ENCODE results near the gene TMEM273.

The TMEM273 gene

DNA sequence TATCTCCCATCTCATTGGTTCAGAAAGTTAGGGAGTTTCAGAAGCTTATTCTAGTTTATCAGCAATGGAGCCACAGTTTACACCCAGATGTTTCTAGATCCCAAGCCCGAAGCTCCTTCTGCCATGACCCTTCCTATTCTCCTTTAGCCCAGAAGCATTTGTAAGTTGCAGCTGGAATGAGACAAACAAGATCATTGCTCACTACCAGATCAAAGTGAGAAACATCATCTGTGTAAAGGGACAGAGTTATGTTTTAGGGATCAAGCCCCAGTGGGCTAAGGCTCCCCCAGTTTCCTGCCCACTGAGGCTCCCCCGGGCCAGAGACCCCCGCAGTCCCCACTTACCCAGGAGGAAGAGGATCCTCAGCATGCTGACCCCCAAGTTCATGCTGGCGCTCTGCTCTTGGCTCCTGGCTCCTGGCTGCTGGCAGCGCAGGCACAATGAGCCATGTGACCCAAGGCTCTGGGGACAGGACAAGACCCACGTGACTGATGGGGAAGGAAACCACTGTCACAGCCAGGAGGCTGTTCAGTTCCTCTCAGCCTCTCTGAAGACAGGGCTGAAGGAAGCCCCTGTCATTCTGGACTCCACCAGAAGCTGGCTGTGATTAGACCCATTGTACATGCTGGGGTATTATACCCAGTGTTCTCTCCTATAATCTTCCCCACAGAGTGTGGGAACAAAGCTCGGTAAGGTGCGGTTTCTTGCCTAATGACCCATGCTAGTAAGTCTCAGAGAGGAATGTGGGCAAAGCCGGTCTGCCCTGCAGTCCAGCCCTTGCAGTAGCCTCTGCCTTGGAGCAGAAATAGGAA is at the start of gene TMEM273:
TMEM273 (minus strand) TSS at position 442 of the 812 bp plus-strand sequence; CDS start at position 387, 55 bp downstream.
- TF ChIP-seq, protein P1, sequence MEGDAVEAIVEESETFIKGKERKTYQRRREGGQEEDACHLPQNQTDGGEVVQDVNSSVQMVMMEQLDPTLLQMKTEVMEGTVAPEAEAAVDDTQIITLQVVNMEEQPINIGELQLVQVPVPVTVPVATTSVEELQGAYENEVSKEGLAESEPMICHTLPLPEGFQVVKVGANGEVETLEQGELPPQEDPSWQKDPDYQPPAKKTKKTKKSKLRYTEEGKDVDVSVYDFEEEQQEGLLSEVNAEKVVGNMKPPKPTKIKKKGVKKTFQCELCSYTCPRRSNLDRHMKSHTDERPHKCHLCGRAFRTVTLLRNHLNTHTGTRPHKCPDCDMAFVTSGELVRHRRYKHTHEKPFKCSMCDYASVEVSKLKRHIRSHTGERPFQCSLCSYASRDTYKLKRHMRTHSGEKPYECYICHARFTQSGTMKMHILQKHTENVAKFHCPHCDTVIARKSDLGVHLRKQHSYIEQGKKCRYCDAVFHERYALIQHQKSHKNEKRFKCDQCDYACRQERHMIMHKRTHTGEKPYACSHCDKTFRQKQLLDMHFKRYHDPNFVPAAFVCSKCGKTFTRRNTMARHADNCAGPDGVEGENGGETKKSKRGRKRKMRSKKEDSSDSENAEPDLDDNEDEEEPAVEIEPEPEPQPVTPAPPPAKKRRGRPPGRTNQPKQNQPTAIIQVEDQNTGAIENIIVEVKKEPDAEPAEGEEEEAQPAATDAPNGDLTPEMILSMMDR (IDR thresholded peaks at IDR 0.05; ENCODE audit: low read length) = no peak
- no peak for TF ChIP-seq EZH2 (IDR thresholded peaks at IDR 0.05; ENCODE audit: borderline replicate concordance, low read length)
- no peak within 1 kb of the TSS for H3K4me3 ChIP-seq (ENCODE audit: low read depth, low read length, poor library complexity, severe bottlenecking)

DNA sequence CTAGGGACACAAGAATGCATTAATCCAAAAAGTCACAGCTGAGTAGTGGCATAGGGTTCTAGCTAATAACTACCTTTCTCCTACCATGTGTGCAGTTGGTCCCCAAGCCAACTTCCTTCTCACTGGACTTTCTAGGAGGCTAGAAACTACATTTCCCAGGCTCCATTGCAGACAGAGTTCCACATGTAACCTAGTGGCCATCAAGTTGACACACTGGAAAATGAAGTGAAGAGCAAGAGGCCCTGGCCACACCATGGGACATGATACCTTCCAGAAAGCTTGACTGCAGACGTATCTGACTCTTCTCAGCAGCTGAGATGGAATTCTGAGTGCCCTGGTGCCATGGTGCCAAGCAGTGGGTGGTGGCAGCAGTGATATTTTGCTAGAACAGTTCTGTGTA is 49.8 kb upstream of the TMEM273 start:
- Histone ChIP-seq H3K4me1 (ENCODE audit: insufficient read depth, low read length, severe bottlenecking) (no peaks in the 10 kb centered on the region), H3F3A (ENCODE audit: insufficient read depth, low read length) (no peaks in the 10 kb centered on the region), H3K9me3 (ENCODE audit: low read length) (no peaks in the 10 kb centered on the region), H3K27ac (ENCODE audit: low read depth, low read length, poor library complexity, severe bottlenecking) (no peak overlapping the region), H2AFZ (ENCODE audit: low read length) (no peak overlapping the region), H3K4me2 (ENCODE audit: low read length) (no peak overlapping the region), H3K79me2 (ENCODE audit: insufficient read depth, low read length) (no peaks in the 10 kb centered on the region), H3K9ac (ENCODE audit: low read length) (no peak overlapping the region), H3K9me2 (ENCODE audit: low read depth, low read length) (no peaks in the 10 kb centered on the region), H3K36me3 (ENCODE audit: insufficient read depth, low read length) (no peaks in the 10 kb centered on the region), H4K20me1 (ENCODE audit: insufficient read depth, low read length) (no peaks in the 10 kb centered on the region), H3K4me3 (ENCODE audit: low read depth, low read length, poor library complexity, severe bottlenecking) (no peak overlapping the region), H3K27me3 (ENCODE audit: insufficient read depth, low read length) (0 out of 2 replicates have a peak, but pooled peaks cover 3% of the 10 kb centered on the region)
- TF ChIP-seq, protein P1 (IDR thresholded peaks at IDR 0.05; ENCODE audit: low read length) = no peak
- no peak for TF ChIP-seq EZH2 (IDR thresholded peaks at IDR 0.05; ENCODE audit: borderline replicate concordance, low read length)

More for the DNA sequence above, at the start of gene TMEM273:
- H2AFZ ChIP-seq (ENCODE audit: low read length) = no peak within 1 kb of the TSS
- H3K4me2 ChIP-seq (ENCODE audit: low read length) = no peak within 1 kb of the TSS
- peaks cover 7% of the 10 kb centered on the region for H3K4me1 ChIP-seq (ENCODE audit: insufficient read depth, low read length, severe bottlenecking)
- no peaks in the 10 kb centered on the region; the same call in 1 of the 2 replicates for H4K20me1 ChIP-seq (ENCODE audit: insufficient read depth, low read length)
- no peaks in the 10 kb centered on the region for H3F3A ChIP-seq (ENCODE audit: insufficient read depth, low read length)
- H3K27ac ChIP-seq (ENCODE audit: low read depth, low read length, poor library complexity, severe bottlenecking) = no peak within 1 kb of the TSS
- no peaks in the 10 kb centered on the region; the same call in 1 of the 2 replicates for H3K27me3 ChIP-seq (ENCODE audit: insufficient read depth, low read length)
- H3K36me3 ChIP-seq (ENCODE audit: insufficient read depth, low read length) = no peaks in the 10 kb centered on the region
- no peaks in the 10 kb centered on the region for H3K9me3 ChIP-seq (ENCODE audit: low read length)
- no peak within 1 kb of the TSS for H3K9ac ChIP-seq (ENCODE audit: low read length)
- no peaks in the 10 kb centered on the region for H3K9me2 ChIP-seq (ENCODE audit: low read depth, low read length)
- no peaks in the 10 kb centered on the region for H3K79me2 ChIP-seq (ENCODE audit: insufficient read depth, low read length)

DNA sequence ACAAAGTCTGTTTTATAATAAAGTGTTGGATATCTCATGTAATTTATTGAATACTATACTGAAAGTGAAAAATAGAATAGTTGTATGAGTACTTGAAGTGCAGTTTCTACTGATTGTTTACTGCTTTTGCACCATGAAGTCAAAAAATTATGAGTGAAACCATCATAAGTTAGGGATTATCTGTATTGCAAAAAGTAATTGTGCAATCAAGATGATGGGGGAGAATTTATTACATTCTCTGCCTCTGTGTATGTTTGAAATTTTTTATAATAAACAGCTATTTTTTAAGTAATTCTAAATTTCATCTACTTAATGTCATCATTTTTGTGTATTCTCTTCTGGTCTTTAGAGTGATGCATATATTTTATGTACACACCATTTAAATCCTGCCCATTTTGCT is 47.2 kb upstream of the TMEM273 start:
- H4K20me1 ChIP-seq (ENCODE audit: insufficient read depth, low read length) = no peaks in the 10 kb centered on the region
- no peak overlapping the region for H3K9ac ChIP-seq (ENCODE audit: low read length)
- H2AFZ ChIP-seq (ENCODE audit: low read length) = no peak overlapping the region
- no peak overlapping the region for H3K4me3 ChIP-seq (ENCODE audit: low read depth, low read length, poor library complexity, severe bottlenecking)
- no peak overlapping the region for H3K27ac ChIP-seq (ENCODE audit: low read depth, low read length, poor library complexity, severe bottlenecking)
- TF ChIP-seq, protein P1 (IDR thresholded peaks at IDR 0.05; ENCODE audit: low read length) = no peak
- no peak for TF ChIP-seq EZH2 (IDR thresholded peaks at IDR 0.05; ENCODE audit: borderline replicate concordance, low read length)
- H3K4me2 ChIP-seq (ENCODE audit: low read length) = no peak overlapping the region
- no peaks in the 10 kb centered on the region for H3K4me1 ChIP-seq (ENCODE audit: insufficient read depth, low read length, severe bottlenecking)
- H3K27me3 ChIP-seq (ENCODE audit: insufficient read depth, low read length) = 0 out of 2 replicates have a peak, but pooled peaks cover 3% of the 10 kb centered on the region
- no peaks in the 10 kb centered on the region for H3K79me2 ChIP-seq (ENCODE audit: insufficient read depth, low read length)
- H3K9me2 ChIP-seq (ENCODE audit: low read depth, low read length) = no peaks in the 10 kb centered on the region
- H3K9me3 ChIP-seq (ENCODE audit: low read length) = no peaks in the 10 kb centered on the region
- H3K36me3 ChIP-seq (ENCODE audit: insufficient read depth, low read length) = no peaks in the 10 kb centered on the region
- no peaks in the 10 kb centered on the region for H3F3A ChIP-seq (ENCODE audit: insufficient read depth, low read length)

Measured in OCI-LY1 (cell line).